Fibroblast of villous mesenchyme (primary cell): ENCODE results near the gene GHITM. TPM values are rescaled to one million over a fixed set of nuclear protein-coding genes. Genes with fewer than 3 reads are reported as not detected.
"Not testable (repeated sequence)": the region's sequence is repeated elsewhere in the genome, so short reads cannot be mapped to it uniquely, and the experiment has no call there.

Experiments used
- DNase-seq: peaks from one replicate; pipeline ENCODE4 v3.0.0-alpha.2; 2010; ENCODE audit warnings: low read depth
- H3K4me3 ChIP-seq: 2 replicates; pipeline ENCODE4 v1.5.1; 2011; ENCODE audit warnings: low read depth, mild to moderate bottlenecking, low read length
- CTCF ChIP-seq: IDR thresholded peaks from 2 replicates; pipeline ENCODE4 v1.5.1; 2012; ENCODE audit warnings: low read depth, mild to moderate bottlenecking, low read length; ENCODE audit not compliant: insufficient read depth
- total RNA-seq: library from RNA; depleted of rRNA; stranded (reverse); fragments of >200 nt; gene quantifications from 2 replicates; pipeline ENCODE4 v1.2.3, GENCODE V29; 2012

GHITM gene
- total RNA-seq, 1 donor: 185 TPM

- no peak for DNase-seq
- TF ChIP-seq CTCF: no peak
Measured at GRCh38 chr10:84178160-84178609, 38.9 kb downstream of the GHITM start.

GRCh38 chr10:84179059-84179710, 39.9 kb downstream of the GHITM start:
- H3K4me3 ChIP-seq: no peak overlapping the region
- DNase-seq: peak; percentile 3

More at GRCh38 chr10:84178160-84178609, 38.9 kb downstream of the GHITM start:
- H3K4me3 ChIP-seq: no peak overlapping the region

GRCh38 chr10:84180386-84180785, 41.1 kb downstream of the GHITM start:
- not testable (repeated sequence) for DNase-seq, H3K4me3 ChIP-seq

More at GRCh38 chr10:84179059-84179710, 39.9 kb downstream of the GHITM start:
- TF ChIP-seq CTCF: no peak

GRCh38 chr10:84181631-84182030, 42.3 kb downstream of the GHITM start:
- no peak for DNase-seq
- H3K4me3 ChIP-seq: no peak overlapping the region
- TF ChIP-seq CTCF: no peak

- no peak overlapping the region for H3K4me3 ChIP-seq
- no peak for DNase-seq
- TF ChIP-seq CTCF: no peak
Measured at GRCh38 chr10:84184517-84184916, 45.2 kb downstream of the GHITM start.

GRCh38 chr10:84185526-84186175, 46.3 kb downstream of the GHITM start:
- no peak for TF ChIP-seq CTCF
- H3K4me3 ChIP-seq: no peak overlapping the region
- no peak for DNase-seq

- no peak overlapping the region for H3K4me3 ChIP-seq
- no peak for TF ChIP-seq CTCF
- DNase-seq: no peak
Measured at GRCh38 chr10:84188815-84189214, 49.5 kb downstream of the GHITM start.
